Omental fat pad (tissue), 4 donors: ENCODE measurements around the gene BCL2L11. TPM values are rescaled to one million over a fixed set of nuclear protein-coding genes. Genes with fewer than 3 reads are reported as not detected.

Experiments used
- ATAC-seq: fragments of 150-250 bp; one replicate; pipeline ENCODE4 v1.9.1; 2016; ENCODE audit warnings: mild to moderate bottlenecking, moderate library complexity; ENCODE audit not compliant: low FRiP score
- DNase-seq: peaks from one replicate; pipeline ENCODE4 v3.0.0-alpha.2; 2019; ENCODE audit warnings: low spot score
- CTCF ChIP-seq, 3 donors: fragments of 450-650 bp; IDR thresholded peaks; one replicate each; pipeline ENCODE4 v1.5.1; 2016 to 2017; ENCODE audit warnings: antibody characterized with exemption in 3 of 3, mild to moderate bottlenecking in 3 of 3, moderate library complexity in 2 of 3
- total RNA-seq, 4 donors: library from RNA; depleted of rRNA; stranded (reverse); fragments of >200 nt; gene quantifications; one replicate each; pipeline ENCODE4 v1.1.0, GENCODE V29; 2016

BCL2L11 gene
- total RNA-seq, 4 donors from 2014 or later, result 16.1 to 20.2 (median 17.9) TPM

DNA sequence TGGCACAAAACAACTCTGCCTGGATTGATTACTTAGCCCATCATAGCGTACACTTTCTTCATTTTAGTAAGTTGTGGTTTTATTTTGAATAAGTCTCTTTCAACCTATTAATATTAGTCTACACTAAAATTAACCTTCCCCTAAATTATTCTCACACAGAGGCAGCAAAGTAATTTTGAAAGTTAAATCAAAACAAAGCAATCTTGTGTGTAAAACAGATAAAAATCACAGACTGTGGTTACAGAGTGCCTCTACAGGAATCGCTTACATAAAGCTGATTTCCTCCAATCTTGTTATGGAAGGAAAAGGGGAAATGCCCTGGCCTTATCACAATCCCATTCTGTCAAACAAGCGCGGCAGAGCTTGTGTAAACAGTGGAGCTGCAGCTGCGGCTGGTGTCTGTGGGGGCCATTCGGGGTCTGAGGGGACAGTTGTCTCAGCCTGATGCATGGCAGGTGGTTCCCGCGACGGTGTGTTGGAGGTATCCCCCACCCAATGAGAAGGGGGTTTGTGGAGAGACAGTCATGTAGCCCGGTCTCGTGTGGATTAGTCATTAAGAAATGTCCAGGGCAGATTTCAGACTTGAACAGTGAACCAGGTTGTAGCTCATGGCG is 42.1 kb downstream of the BCL2L11 start:
- no peak for DNase-seq
- no peak for ATAC-seq
- no peak for TF ChIP-seq CTCF (IDR thresholded peaks at IDR 0.05)

DNA sequence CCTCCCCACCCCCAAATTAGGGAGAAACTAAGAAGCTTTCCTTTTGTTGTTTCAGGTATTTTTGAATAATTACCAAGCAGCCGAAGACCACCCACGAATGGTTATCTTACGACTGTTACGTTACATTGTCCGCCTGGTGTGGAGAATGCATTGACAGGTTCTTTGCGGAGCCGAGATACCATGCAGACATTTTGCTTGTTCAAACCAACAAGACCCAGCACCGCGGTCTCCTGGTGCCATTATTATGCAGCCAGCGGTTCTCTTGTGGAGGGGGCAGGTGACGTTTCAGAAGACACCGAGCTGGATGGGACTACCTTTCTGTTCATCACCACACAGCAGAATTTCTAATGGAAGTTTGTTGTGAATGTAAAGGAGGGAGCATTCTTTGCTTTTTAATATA is 43.4 kb downstream of the BCL2L11 start:
- TF ChIP-seq CTCF (IDR thresholded peaks at IDR 0.05), result no peak
- ATAC-seq, result no peak
- DNase-seq, result no peak

DNA sequence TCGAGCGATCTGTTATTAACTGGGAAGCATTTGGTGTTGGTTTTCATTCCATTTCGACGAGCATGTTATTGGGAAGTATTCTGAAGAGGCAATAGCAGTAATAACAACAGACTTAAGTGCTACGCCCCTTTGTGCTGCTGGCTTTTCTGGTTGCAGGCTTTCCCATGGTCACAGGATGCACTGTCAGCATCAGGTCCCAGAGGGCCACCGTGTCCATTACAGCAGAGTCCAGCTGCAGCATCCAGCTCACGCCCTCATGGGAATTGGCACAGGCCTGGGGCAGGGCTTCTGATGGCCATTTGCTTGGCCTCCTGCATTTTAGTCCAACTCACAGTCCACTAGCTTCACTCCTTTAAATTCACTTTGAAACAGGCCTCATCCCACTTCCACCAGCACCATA is 44.4 kb downstream of the BCL2L11 start:
- DNase-seq (no peak), ATAC-seq (no peak)
- no peak for TF ChIP-seq CTCF (IDR thresholded peaks at IDR 0.05)

DNA sequence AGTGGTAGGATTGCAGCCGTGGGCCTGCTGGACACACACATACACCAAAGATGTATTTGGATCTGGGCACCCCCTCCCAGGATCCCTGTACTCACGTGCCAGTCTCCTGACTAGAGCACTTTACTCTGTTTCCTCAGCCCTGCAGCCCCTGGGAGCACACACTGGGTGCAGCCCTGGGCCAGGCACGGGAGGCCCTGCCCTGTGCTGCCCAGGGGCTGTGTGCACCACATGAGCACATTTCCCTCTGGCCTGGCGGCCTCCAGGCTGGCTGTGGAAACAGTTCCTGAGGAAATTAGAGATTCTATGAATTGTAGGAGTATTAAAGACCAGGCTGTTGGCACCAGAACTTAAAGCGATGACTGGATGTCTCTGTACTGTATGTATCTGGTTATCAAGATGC is 45.4 kb downstream of the BCL2L11 start:
- TF ChIP-seq CTCF (IDR thresholded peaks at IDR 0.05), result no peak
- no peak for ATAC-seq

GRCh38 chr2:111167076-111167862 is 46.6 kb downstream of the BCL2L11 start:
- no peak for TF ChIP-seq CTCF (IDR thresholded peaks at IDR 0.05)
- no peak for ATAC-seq
- no peak for DNase-seq

More for the DNA sequence above, 45.4 kb downstream of the BCL2L11 start:
- no peak for DNase-seq

- ATAC-seq (no peak), DNase-seq (no peak)
- TF ChIP-seq CTCF (IDR thresholded peaks at IDR 0.05), result no peak
These were observed 47.1 kb downstream of the BCL2L11 start for GRCh38 chr2:111167863-111168162.
